Osteocyte (in vitro differentiated cells): Measurements from ENCODE around the gene ANKRD44. TPM values are rescaled to one million over a fixed set of nuclear protein-coding genes. Genes with fewer than 3 reads are reported as not detected.

ENCODE experiments used
- DNase-seq: peaks from one replicate; pipeline ENCODE4 v3.0.0; 2021; ENCODE audit warnings: mixed read lengths; ENCODE audit not compliant: unreplicated experiment; ENCODE audit errors: extremely low spot score
- H3K27ac Mint-ChIP-seq: one replicate; pipeline ENCODE4 v1.8.0; 2021; ENCODE audit warnings: mild to moderate bottlenecking, mixed read lengths; ENCODE audit not compliant: unreplicated experiment
- H3K27me3 Mint-ChIP-seq: one replicate; pipeline ENCODE4 v1.8.0; 2021; ENCODE audit warnings: mixed read lengths; ENCODE audit not compliant: unreplicated experiment
- H3K36me3 Mint-ChIP-seq: one replicate; pipeline ENCODE4 v1.8.0; 2021; ENCODE audit warnings: mixed read lengths; ENCODE audit not compliant: unreplicated experiment
- H3K4me1 Mint-ChIP-seq: one replicate; pipeline ENCODE4 v1.8.0; 2021; ENCODE audit warnings: mixed read lengths; ENCODE audit not compliant: unreplicated experiment
- H3K4me3 Mint-ChIP-seq: one replicate; pipeline ENCODE4 v1.8.0; 2021; ENCODE audit warnings: mild to moderate bottlenecking, moderate library complexity, mixed read lengths; ENCODE audit not compliant: unreplicated experiment
- H3K9me3 Mint-ChIP-seq: one replicate; pipeline ENCODE4 v1.8.0; 2021; ENCODE audit warnings: mixed read lengths; ENCODE audit not compliant: unreplicated experiment
- CTCF ChIP-seq: fragments of 200-600 bp; sonication (generic); IDR thresholded peaks from 2 replicates; pipeline ENCODE4 v1.5.0; 2021; ENCODE audit warnings: antibody characterized with exemption, mild to moderate bottlenecking, moderate library complexity
- total RNA-seq: library from RNA; stranded (reverse); gene quantifications from 2 replicates; pipeline ENCODE4 v1.2.1, GENCODE V29; 2021

The ANKRD44 gene
- total RNA-seq, 1 donor from 2014 or later, result 16.6 TPM

GRCh38 chr2:197147942-197148341 is 162.6 kb downstream of the ANKRD44 start:
- DNase-seq, result no peak
- Mint-ChIP-seq H3K27me3 (no peaks in the 10 kb centered on the region), H3K9me3 (no peaks in the 10 kb centered on the region), H3K4me1 (peaks cover 17% of the 10 kb centered on the region), H3K4me3 (no peak overlapping the region), H3K27ac (no peak overlapping the region), H3K36me3 (no peaks in the 10 kb centered on the region)
- no peak for TF ChIP-seq CTCF

- H3K36me3 Mint-ChIP-seq, result no peaks in the 10 kb centered on the region
- H3K4me3 Mint-ChIP-seq, result no peak overlapping the region
- TF ChIP-seq CTCF, result no peak
- peaks cover 8% of the 10 kb centered on the region for H3K4me1 Mint-ChIP-seq
- DNase-seq, result no peak
- no peaks in the 10 kb centered on the region for H3K9me3 Mint-ChIP-seq
- no peak overlapping the region for H3K27ac Mint-ChIP-seq
- no peaks in the 10 kb centered on the region for H3K27me3 Mint-ChIP-seq
These were observed 163.6 kb downstream of the ANKRD44 start for GRCh38 chr2:197146995-197147394.

- H3K4me3 Mint-ChIP-seq, result no peak overlapping the region
- H3K27ac Mint-ChIP-seq, result no peak overlapping the region
- H3K4me1 Mint-ChIP-seq, result no peaks in the 10 kb centered on the region
- no peak for DNase-seq
- no peaks in the 10 kb centered on the region for H3K27me3 Mint-ChIP-seq
- TF ChIP-seq CTCF, result no peak
- no peaks in the 10 kb centered on the region for H3K36me3 Mint-ChIP-seq
- no peaks in the 10 kb centered on the region for H3K9me3 Mint-ChIP-seq
These were observed 165.0 kb downstream of the ANKRD44 start for GRCh38 chr2:197145471-197146056.

- no peaks in the 10 kb centered on the region for H3K9me3 Mint-ChIP-seq
- TF ChIP-seq CTCF, result no peak
- no peak for DNase-seq
These were observed 166.4 kb downstream of the ANKRD44 start for GRCh38 chr2:197144183-197144582.

GRCh38 chr2:197141702-197142473 is 168.7 kb downstream of the ANKRD44 start:
- Mint-ChIP-seq H3K4me3 (no peak overlapping the region), H3K36me3 (no peaks in the 10 kb centered on the region), H3K4me1 (peaks cover 14% of the 10 kb centered on the region), H3K27me3 (no peaks in the 10 kb centered on the region), H3K27ac (no peak overlapping the region), H3K9me3 (no peaks in the 10 kb centered on the region)
- DNase-seq, result no peak
- TF ChIP-seq CTCF, result no peak

More at GRCh38 chr2:197144183-197144582, 166.4 kb downstream of the ANKRD44 start:
- H3K27ac Mint-ChIP-seq, result no peak overlapping the region
- H3K4me3 Mint-ChIP-seq, result no peak overlapping the region
- H3K27me3 Mint-ChIP-seq, result no peaks in the 10 kb centered on the region
- H3K36me3 Mint-ChIP-seq, result no peaks in the 10 kb centered on the region
- no peaks in the 10 kb centered on the region for H3K4me1 Mint-ChIP-seq
